NCI-H1417 (cell line): Measurements from ENCODE around the gene MAB21L1.

ENCODE experiments used
- DNase-seq, 3 experiments: peaks; one replicate each; lab custom pipeline; 2025; lab: John Stamatoyannopoulos, UW

The MAB21L1 gene

DNA sequence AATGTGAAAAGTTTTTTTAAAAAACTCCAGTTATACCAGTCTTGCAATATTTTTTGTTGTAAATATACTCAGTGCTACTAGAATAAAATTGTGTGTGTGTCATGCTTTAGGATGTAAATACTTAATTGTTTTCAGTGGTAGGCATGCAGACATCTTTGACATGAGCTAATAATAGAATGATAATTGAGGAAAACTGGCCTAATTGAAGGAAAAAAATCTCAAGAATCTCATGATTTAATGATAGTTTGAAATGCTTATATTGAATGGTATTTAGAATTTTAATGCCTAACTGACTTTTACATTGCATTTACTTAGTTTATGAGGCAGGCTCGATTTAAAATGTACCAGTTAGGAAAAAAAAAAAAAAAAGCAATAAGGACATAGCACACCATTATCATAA is 3.2 kb upstream of the MAB21L1 start:
- DNase-seq: no peak

DNA sequence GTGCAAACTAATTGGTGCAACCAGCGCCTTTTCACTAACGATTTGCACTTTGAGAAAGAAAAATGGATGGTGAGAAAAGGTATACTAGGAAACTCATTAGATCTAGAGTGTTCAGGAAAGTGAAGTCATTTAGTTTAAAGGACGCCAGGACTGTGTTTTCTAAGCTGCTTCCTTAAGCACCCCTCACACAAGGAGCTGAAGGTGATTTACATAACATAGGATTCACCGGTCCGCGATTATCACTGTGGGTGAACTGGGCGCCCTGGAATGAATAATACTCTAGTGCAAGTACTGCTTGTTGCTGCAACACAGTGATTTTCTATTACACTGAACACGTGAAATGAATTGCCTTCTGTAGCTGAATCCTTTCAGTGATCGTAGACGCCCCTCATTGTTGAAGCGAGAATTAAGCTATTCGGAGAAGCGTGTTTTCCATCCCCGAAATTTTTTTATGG is 2.6 kb upstream of the MAB21L1 start:
- DNase-seq: no peak

DNA sequence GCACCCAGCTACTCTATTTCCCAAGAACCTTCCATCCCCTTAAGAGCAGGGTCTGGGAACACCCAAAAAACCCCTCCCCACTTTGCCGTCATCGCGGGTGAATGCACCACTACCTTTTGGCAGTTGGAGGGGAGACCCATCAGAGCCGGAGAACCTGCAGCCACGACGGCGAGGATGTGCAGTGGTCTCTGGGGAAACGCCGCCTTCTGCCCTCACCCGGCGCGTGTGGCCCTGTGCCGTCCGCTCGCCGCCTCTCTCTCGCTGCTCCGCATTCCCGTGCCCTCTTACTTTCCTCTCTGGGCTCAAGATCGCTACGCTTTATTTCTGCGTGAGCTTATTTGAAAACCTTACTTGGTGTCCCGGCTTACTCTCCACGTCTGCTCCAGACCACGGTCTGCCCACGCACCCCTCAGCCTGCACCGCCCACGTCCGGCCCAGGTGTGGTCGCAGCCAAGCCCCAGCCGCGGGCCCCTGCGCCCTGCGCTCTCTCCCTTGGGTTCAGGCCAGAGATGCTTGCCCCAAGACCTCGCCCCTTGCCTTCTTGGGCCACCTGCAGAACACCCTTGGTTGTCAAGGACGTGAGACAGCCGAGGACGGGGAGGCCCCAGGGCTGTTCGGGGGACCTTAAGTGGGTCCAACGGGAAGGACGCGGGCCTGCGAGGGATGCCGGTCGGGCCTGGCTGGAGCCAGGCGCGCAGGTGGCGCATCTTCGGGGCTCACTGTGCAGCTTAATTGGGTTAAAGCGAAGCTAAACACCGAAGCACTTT is 2.0 kb upstream of the MAB21L1 start:
- DNase-seq: no peak

DNA sequence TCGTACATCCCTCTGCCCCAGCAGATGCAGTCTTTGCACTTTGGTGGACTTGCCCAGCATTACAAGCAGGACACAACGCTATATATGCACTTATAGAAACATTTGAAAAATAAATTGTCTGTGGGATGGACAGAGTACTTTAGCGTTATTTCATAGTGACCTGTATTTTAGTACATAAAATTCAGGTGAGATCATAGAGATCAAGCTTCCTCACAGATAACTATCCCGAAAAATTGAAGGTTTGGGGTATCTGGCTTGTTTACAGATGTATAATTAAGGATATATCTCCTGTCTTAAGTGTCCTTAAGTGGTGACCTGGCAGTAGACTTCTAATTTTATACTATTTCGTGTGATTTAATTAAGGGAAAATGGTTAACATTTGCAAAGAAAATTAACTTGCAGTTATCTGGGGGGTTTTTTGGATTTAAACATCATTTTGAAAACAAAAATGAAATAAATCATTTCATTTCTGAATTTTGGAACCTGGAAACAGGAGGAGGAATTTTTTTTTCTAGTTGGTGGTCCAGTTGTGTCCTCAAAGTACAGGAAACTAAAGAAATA is 977 bp upstream of the MAB21L1 start:
- DNase-seq: peak in 1 of 3 experiments; percentile 27

DNA sequence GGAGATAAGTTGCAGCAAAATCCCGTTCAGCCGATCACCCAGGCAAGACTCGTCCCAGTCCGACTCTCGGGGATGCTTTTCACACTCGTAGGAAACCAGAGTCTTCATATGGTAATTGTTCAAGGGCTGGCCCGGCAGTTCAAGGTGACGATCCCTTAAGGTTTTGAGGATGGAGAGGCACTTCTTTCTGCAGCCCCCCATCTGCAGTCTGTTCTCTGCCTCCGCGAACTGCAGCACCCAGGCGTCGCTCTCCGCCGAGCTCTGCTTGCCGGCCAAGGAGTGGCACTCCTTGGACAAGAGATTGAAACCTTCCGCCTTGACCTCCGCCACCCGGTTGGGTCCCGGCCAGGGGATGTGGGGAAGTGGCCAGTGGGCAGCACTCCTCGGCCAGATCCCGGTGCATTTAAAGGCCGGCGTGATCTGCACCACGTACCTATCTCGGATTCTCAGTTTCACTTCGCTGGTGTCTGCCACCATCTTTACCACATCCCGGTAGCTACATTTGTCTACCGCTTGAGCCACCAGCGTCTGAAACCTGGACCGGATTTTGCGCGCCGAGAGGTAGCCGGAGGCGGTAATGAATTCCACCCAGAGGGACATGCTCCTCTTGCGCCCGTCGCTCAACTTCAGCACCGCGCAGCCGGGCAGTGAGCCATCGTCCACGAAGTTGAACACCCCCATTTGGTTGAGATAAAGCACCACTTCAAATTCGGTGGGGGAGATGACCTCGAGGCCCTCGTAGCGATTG is 1.1 kb downstream of the MAB21L1 start:
- peak; percentile 11 to 73 (median 68) for DNase-seq

DNA sequence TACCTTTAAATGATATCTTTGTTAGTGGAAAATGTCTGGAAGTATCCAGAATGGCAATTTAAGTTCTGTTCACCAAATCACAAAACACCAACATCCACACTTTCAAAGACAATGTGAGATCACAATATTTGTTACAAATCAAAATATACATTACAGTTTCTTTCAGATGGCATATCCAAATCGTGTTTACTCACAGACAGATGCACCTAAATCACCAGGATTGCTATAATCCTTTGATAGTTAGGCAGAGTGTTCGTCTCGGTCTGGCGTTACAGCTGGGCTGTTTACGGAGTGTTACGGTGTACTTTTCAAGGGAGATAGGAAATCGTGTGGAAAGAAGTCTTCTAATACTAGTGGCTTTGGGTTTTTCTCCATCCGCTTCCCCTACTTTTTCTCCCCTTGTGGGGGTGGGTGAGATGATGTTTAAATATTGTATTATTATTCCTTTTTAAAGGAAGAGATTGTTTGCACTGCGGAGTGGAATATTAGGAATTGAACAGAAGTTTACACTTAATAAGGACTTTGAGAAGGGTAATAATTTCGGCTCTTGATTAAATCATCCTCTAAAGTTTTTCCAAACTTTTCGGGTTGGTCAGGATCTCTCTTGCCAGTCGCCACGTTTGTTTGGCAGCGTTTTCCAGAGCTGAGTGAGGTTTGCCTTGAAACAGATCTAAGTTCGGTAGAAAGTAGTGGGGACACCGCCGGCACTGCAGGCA is 1.8 kb downstream of the MAB21L1 start:
- no peak for DNase-seq

DNA sequence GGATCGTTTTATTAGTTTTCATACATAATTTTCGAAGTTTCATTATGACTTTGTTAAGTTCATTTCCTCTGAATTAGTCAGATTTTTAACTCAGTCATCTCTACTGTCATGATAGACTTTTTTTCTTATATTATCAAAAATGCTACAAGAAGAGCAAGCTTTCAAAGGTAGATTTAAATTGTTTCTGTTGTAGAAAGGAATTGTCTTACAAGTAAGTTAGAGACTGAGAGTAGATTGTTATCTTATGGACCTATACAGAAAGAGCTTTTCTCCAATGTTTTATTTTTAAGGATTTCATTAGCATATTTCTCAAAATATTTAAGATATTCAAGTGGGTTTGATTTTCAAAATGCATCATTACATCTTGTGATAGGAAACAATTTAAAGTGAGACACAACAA is 2.7 kb downstream of the MAB21L1 start:
- DNase-seq: no peak

DNA sequence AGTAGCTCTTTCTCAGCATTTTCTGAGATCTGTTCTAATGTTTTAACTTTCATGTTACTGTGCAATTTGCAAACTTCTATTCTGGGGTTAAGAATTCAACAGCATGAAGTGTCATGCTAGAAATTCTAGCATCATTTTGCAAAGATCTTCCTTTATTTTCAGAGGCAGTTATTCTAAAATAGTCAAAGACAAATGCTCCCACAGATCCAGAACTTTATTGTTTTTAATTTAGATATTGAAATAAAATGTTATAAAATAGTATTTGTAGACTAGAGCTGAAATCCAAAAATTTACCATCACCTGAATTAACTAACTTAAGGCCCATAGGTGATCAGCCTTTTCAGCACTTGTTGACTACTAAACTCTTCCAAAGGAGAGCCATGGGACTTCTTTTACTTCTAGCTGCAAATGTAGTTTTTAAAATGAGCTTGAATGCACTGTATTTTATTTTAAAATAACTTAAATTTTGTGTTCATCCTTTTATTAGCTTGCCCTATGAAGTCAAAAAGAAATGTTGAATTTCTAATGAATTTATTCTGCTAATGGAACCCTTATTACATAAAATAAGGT is 3.2 kb downstream of the MAB21L1 start:
- no peak for DNase-seq

DNA sequence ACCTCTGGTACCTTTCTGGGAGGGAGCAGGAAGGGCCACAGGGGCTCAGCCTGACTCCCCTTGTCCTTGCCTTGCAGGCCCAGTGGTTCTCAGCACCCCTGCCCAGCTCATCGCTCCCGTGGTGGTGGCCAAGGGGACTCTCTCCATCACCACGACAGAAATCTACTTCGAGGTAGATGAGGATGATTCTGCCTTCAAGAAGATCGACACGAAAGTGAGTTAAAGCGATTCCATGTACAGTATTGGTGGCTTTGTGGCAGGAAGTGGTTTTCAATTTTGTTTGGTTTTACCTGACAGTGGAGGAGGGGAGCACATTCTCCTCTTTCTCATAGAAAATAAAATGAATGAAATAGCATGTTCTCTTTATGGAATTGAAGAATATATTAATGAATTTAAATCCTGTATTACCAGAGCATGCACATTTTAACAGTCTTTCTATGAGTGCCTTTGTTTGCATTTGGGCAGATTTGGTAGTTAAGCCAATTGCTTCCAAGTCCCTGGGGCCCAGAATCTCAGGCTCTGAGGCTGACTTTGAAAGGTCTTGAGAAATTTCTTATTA is 4.1 kb downstream of the MAB21L1 start:
- no peak for DNase-seq

DNA sequence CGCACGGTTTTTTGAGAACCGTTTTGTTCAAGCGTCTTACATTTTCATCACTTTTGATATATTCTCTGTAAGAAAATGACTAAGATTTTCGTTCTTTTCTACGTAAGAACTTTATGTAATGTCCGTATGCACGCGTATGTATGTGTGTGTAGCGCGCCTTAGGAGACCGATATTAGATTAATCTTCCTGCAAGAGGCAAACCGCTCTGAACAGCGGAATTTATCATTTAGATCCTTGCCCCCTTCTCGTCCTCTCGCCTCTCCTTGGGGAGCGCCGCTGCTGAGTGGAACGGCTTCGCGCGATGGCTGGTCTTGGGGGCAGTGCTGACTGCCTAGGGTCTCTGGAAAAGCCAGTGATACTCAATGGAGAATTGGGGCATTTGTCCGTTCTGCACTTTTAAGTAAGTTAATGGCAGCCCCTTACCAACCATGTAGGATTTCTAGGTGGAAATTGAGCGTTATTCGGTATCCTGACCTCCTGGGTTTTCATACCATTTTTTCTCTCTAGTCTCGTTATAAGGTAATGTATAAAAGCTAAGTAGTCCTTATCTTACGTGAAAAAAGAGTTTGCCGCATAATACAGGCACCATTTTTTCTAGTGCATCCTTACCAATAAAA is 4.7 kb downstream of the MAB21L1 start:
- no peak for DNase-seq

DNA sequence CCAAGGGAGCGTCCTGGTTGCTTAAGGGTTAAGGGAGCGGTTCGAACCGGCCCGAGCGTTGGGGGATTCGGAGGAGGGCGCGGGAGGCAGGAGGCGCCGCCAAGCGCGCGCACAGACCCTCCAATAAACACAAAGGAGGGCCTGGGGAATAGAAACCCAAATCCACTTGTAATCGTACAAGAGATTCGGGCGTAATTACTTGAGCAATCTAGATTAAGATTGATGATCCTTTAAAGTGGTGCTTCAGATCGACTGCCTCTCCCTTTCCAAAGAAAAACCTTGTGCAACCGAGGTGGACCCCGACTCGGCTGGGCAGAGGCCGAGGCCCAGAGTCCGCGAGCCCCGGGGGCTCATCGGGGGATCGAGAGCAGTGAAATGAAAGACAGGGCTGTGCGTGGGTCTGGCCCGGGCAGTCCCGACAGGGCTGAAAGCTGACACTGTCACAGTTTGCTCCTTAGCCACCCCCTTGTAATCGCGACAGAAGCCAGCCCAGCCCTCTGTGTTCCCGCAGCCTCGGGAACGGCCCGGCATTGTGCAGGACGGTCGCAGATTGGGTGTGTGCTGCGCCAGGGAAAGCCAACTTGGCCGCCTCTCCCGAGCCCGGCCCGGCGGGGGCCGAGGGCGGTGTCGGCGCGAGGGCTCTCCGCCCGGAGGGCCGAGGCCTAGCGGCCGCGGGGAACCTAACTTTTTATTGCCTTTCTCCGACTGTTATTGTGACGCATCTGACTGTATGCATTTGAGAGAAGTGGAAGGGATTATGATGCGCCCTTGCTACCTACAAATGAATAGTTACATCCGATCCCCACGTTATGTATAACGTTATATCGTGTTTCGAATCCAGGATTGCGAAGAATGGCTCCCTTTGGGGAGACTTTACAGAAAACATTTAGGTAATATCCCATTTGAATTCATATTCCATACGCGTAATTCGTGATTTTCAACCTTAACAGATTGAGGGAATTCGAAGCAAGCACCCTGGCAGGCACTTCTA is 5.5 kb downstream of the MAB21L1 start:
- DNase-seq: no peak

DNA sequence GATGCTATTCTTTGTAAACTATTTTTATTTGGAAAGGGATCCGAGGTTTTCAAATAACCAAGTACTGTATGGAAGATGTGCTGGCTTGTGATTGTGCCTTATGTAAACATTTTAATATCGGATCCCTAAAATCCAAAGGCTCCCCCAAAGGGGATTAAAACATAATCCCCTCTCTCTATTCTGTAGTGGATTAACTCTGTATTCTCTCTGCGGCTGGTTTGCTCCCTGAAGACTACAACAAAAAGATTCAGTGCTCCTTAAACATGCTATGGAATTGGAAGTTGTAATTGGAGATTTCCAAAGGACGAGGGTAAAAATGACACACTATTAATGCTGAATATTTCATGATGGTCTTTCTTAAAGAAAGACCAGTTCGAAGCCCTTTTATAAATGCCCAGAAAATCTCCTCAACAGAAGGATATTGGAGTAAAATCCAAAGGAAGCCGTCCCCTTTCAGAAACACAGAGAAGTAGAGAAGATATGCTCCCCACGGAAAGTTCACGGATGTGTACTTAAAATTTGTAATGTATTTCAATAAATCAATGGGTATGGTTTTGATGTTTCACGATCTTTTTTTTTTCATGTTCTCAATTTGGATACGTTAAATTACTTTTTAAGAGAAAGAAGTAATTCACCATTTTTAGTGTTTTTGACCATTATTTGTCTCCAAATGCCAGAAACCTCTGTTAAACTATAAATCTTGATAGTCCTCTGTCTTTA is 6.5 kb downstream of the MAB21L1 start:
- DNase-seq: no peak

DNA sequence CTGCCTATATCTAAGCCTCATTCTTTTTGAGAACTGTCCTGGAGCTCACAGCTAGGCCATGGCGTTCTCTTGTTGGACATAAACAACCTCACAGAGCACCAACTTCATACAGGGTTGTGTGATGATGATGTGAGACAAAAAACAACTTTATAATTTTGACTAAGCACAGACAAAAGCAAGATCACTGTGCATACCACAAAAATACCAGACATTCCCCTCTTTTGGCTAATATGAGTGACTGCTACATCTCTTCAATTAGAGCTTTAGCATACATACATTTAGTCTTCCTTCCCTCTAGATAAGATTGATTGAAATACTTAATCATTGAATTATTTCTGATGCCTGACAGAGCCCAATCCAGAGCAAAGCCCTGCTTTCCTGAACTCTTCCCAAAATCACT is 8.3 kb downstream of the MAB21L1 start:
- DNase-seq: no peak

DNA sequence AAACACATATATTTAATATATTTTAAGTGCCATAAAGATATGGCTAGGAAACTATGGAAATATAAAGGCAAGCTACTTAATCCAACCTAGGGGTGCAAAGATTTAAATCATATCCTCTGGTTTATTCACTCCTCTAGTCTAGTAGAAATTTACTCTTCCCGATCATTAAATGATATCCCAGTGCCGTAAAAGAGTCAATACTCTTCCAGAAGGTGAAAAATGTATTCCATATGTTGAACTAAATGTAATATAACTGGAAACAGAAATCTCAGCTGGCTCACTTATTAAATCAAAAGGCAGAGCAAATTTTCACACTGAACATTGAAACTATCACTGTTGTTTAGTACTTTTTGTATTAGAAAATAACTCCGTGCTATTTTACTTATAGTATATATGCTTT is 11.1 kb downstream of the MAB21L1 start:
- DNase-seq: no peak

DNA sequence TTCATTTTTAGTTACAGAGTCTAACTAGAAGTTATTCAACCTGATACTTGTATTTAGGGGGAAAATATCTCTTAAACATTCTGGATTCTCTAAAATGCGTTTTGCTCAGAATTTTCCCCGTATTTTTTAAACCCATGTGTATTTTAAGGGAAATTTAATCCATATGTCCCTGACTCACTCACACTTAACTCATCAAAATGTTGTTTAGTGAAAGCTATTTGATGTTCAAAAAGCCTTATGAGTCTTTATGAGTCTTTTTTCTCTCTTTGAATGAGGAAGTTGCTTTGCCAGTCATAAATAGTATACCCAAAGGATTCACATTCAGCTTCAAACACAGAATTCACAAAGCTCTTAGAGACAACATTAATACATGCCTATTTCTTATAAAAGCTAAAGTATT is 16.4 kb downstream of the MAB21L1 start:
- no peak for DNase-seq

DNA sequence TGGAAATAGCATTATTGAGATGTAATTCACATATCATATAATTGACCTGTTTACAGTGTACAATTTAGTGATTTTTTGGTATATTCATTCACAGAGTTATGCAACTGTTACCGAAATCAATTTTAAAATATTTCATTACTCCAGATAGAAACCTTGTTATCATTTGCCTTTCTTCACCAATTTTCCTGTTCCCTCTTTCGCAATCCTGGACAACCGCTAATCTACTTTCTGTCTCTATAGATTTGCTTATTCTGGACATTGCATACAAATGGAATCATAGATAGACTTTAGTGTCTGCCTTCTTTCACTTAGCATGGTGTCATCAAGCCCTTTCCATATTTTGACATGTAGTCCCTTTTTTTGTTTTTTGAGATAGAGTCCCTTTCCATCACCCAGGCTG is 19.2 kb downstream of the MAB21L1 start:
- no peak for DNase-seq

DNA sequence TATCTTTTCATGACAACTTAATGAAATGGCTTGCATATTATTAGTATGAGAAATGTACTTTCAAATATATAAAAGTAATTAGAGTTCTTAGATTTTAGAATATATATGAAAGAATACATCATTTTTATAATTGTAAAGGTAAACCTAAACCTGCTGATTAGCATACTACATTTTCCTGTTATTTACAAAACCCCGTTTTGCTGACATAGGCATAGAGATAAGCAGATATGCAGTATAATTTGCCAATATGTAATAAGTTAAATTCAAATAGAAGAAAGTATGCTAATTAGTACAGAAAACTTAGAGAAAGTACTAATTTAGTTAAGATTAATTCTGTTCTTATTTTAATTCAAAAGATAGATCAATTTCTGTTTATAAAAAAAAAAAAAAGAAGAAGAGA is 21.5 kb downstream of the MAB21L1 start:
- DNase-seq: no peak

DNA sequence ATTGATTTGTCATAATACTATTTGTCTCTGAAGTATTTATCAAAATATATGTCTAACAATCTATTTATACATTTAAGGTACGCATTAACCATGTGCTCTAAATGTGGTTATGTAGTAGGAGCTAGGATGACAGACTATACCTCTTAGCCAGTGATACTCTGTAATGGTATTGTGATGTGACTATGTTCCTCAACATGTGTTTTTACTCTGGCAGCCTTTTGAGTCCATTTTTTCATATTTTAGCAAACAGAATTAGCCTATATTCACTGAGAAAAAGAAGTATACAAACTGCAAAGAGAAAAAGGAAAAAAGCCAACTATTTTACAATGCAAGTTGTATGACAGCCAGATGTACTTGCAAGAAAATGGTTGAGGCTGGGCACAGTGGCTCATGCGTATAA is 26.7 kb downstream of the MAB21L1 start:
- DNase-seq: no peak

DNA sequence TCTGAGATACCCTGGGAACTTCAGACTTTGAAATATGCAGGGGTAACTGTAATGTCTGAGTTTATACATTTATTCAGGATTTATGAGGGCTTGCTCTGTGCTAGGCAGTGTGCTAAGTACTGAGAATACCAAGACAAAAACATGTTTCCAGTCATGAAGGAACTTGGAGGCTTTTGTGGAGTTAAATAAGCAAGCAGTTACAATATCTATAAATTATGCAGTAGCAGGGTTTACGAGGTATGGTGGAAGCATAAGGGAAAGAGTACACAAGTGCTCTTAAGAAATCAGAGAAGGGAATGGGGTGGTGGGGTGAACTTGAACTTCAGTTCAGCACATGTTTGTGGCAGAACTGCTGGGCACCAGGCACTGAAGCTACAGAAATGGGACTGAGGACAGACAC is 28.0 kb downstream of the MAB21L1 start:
- no peak for DNase-seq
